Globus pallidus (tissue), 1 donor: ENCODE measurements around the gene PTCHD4.

Experiments
- DNase-seq: peaks from one replicate; pipeline ENCODE4 v3.0.0-alpha.2; 2015; ENCODE audit warnings: low spot score

The PTCHD4 gene

DNA sequence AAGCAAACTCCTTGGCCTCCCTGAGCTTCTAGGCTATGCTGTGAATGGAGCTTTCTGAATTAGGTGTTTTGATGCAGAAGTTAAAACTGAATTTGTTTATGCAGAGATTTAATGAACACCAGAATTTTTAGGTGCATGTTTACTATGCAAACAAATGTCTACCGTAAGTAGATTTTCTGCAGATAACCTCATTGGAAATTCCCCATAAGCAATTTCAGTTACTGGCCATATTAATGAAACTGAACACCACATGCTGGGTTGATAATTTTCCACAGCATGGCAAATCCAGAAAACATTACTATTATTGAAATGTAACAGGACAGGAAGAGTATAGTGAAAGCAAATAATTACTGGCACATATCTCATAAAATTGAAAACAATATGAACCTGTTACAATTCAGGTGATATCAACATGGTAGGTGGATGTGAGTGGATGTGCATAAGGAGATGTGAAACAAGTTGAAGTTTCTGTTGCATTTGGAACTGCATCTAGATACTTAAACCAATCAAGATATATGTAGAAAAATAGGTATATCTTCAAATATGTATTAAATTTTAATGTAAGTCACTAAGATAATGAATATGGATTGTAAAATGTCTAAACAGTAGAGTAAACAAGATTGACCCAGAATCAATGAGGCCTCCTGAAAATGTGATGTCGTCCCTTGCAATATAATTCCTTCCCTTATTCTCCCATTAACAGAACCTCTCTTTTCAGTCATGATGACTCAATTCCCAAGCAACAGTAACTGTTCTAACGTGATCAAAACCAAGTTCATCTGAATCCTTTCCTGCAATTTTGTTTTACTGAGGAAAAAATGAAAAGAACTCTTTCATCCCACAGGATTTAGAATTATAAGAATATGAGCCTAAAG lies 11.0 kb downstream of the PTCHD4 start:
- DNase-seq: no peak

DNA sequence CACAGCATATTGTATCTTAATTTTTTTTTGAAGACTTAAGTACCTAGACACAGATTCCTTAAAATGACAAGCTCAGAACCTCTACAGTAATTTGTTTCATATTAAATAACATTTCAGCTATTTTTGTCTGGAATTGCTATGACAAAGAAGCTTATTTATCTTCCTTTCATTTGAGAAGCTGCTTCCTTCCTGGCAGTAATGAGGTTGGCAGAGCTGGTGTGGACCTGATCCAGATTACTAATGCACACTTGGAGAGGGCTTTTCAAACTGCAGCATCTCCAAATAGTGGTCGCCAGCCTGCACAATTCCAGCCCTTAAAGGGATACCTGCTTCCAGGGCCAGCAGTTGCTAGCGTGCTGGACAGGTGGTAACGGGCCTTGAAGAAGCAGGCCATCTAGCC lies 12.1 kb downstream of the PTCHD4 start:
- no peak for DNase-seq

DNA sequence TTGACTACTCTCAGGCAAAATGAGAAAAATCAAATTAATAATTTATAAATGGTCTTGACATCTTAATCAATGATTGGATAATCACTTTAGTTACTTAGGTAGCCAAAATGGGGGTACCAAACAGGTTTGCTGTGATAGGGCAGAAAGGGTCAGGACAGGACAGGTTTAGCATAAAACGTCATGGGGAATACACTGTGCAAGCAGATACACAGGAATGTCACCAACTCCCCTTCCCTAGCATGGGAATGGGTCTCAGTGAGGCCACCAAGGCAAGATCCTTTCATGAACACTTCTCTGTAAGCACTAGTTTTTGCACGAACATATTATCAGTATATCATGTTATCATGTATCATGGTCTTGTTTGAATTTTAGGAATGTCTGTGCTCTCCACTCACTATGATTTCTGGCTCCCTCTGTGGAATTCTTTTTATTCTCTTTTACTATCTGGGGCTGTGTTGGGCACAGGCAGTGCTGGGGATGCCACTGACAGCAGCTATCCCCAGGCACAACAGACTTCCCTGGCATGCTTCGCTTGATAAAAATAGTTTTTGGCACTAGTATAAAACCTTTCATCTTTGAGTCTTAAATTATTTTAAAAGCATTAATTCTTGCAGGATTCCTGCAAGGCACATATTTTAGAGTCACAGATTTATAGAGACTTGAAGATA lies 18.3 kb downstream of the PTCHD4 start:
- DNase-seq: no peak

DNA sequence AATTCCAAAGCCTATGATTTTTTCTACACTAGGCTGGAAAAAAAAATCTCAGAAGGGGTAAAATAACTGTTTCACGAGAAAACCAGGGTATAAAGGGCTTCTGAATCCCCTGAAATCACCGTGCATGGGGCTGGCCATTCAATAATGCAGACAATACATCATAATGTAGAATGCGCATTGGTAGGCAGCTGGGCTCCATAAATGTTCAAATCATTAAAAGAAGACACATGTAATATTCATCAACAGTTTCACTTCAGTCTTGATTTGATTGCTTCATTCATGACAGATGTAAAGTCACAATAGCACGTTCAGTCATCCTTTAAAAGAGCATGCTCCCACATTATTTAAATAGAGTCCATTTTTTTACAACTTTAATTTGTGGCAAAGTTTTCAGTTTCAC lies 20.5 kb downstream of the PTCHD4 start:
- DNase-seq: no peak

GRCh38 chr6:48087448-48087847 lies 23.5 kb downstream of the PTCHD4 start:
- DNase-seq: no peak

DNA sequence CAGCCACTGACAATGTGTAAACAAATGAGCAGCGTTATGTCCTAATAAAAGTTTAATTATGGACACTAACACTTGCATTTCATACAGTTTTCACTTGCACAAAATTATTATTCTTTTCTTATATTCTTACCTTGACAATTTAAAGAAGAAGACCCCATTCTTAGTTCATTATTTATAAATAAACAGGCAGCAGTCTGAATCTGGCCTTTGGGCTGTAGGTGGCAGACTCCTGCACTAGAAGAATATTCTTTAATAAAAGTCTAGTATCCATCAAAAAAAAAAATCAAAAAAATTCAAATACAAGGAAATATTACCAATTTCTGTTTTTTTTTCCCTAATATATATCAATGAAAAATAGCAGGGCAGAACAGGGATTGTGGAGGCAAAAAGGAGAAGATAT lies 24.8 kb downstream of the PTCHD4 start:
- no peak for DNase-seq

DNA sequence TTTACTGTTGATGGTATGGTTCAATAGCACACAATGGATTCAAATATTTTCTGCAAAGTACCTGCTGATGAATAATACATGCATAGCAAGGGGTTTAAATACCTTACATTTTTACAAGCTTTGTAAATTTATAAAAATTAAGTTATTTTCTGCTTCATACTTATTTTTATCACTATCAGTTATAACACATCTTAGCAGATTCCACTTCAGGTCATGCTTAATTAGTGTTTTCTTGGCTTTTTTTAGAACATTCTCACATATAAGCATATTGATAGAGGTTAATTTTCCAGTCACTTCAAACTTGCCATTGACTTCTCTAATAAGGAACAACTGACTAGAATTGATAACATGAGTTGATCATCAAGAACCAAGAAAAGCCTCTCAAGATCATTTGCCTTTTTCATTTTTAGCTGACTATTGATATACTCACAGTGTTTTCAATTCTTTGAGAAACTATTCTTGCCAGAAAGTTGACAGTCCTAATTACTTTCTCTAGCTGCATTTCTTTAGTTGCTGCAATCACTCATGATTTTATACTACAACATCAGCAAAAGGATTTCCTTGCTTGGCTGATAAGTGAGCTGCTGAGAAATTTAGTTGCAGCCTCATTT lies 25.8 kb downstream of the PTCHD4 start:
- DNase-seq: no peak

GRCh38 chr6:48084201-48084600 lies 26.8 kb downstream of the PTCHD4 start:
- DNase-seq: no peak

GRCh38 chr6:48080227-48081009 lies 30.6 kb downstream of the PTCHD4 start:
- DNase-seq: no peak

DNA sequence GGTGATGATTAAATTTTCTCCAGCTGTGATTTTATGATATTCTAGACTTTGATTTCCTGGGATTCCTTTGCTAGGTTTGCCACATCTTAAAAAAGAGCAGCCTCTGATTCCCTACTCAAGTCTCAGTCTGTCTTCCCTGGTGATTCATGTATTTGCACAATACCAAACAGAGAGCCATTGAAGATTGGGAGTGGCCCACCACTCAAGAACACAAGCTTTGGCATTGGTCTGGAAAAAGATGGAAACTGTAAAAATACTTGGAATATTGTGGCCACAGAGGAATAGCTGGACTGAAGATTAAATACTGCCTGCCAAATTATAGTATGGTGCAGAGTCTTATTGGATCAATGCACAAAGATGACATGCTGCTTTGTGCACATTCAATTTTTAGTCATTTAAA lies 32.9 kb downstream of the PTCHD4 start:
- no peak for DNase-seq

DNA sequence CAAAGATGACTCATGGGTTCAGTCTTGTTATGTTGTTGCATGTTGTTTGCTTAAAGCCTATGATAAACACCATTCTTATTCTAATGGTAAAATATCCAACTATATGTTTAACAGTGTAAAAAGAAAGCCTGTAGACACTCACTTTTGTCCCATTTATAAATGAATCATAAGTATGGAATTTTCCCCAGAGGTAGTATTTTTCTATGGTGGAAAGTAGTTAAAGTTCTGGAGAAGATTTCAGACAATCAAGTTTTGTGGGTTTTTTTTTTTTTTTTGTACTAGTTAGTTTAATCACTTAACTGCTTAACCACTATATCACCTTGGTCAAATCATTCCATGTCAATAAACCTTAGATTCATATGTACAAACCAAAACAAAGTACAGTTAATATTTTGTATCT lies 35.8 kb downstream of the PTCHD4 start:
- no peak for DNase-seq

- no peak for DNase-seq
These were observed 36.8 kb downstream of the PTCHD4 start for GRCh38 chr6:48073976-48074767.

GRCh38 chr6:48071833-48072232 lies 39.2 kb downstream of the PTCHD4 start:
- DNase-seq: no peak

DNA sequence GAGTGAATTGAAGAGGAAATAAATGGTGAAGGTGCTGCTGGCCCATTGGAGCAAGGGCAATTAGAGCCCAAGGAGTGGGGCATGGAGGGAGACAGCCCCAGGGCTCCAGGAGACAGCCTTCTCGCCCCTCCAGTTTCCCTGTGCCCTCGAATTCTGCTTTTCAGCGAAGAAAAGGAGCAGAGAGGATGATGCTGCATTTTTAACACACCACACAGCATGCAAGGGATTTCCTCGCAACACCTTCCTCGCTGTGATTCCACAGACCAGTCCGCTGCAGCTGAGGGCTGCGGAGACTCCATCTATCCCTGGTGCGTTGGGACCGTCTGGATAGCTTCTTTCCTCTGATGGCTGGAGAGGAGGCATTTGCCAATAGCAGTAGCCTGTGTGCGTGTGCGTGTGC lies 41.7 kb downstream of the PTCHD4 start:
- DNase-seq: no peak

DNA sequence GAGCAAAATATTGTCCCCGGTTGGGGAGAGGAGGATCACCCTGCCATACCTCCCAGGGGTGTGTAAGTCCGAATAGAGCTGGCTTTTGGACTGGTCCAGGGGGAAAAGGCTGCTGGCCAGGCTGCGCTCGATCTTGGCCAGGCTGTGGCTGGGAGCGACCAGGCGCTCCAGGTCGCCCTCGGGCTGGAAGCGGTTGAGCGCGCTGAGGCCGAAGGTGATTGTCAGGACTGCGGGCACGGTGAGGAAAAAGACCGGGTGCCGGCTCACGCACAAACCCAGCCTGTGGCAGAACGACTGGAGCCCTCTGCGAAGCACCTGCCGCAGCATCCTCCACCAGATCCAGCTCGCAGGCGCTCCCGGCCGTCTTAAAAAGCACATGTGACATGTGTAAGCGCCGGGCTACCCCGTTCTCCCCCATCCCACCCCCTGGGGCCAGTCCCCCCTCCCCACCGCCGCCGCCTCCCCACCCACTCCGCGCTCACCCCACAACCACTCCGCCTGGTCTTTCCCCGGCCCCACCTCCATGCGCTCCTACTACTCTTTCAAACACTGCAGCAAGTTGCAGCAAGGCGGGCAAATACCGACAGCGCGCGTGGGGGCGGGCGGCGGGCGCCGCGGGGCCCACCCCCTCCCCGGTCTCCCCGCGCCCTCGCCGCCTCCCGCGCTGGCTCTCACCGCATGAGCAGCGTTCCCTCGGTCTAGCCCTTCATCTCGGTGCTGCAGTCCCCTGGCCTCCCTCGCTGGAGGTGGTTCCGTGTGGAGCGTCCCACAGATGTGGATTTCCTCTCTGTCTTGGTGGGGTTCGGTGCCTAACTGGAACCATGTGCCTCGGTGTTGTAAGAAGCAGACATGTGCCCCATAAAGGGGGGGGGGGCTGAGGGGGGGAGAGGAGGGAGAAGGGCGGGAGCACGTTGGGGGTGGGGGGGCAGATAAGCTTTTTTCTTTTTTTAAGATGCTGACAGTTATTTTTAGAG lies 42.4 kb downstream of the PTCHD4 start:
- no peak for DNase-seq

DNA sequence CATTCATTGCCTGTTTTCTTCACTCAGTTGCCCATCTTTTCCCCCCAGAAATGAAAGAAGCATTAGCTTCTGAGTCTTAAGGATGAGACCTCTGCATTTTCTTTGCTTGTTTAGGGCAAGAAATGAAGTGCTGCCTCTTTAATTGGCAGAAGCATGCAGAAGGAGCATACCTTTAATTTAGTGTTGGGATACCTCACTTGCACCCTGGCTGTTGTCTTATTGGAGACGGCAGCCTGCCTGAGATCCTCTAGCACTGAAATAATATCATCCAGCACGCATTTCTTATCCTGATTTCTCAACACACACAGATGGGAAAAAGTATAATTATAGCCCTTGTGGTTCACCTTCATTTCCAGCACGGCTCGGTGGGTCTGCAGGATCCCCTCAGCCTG lies 43.1 kb downstream of the PTCHD4 start:
- no peak for DNase-seq

GRCh38 chr6:48067148-48067712 lies 43.8 kb downstream of the PTCHD4 start:
- no peak for DNase-seq

- DNase-seq: no peak
These were observed 49.6 kb downstream of the PTCHD4 start for GRCh38 chr6:48061265-48061990.
